ENCODE measurements around the gene ALKAL2. TPM values are rescaled to one million over a fixed set of nuclear protein-coding genes. Genes with fewer than 3 reads are reported as not detected.

The ALKAL2 gene
- total RNA-seq, 1 donor from 2014 or later, result 3.0 TPM

GRCh38 chr2:278927-279320 is 9.0 kb downstream of the ALKAL2 start:
- ATAC-seq (no peak), DNase-seq (ENCODE audit: low spot score) (no peak)
- intact Hi-C loops (cut with DNase I), result no loop called here

- intact Hi-C loops (cut with DNase I), result no loop called here
- ATAC-seq, result no peak
These were observed 9.5 kb downstream of the ALKAL2 start for GRCh38 chr2:278312-278926.

GRCh38 chr2:275466-275865 is 12.4 kb downstream of the ALKAL2 start:
- no peak for DNase-seq (ENCODE audit: low spot score)
- no peak for ATAC-seq
- intact Hi-C loops (cut with DNase I), result no loop called here

More at GRCh38 chr2:278312-278926, 9.5 kb downstream of the ALKAL2 start:
- DNase-seq (ENCODE audit: low spot score), result no peak

GRCh38 chr2:274503-274902 is 13.4 kb downstream of the ALKAL2 start:
- DNase-seq (ENCODE audit: low spot score) (no peak), ATAC-seq (no peak)
- intact Hi-C loops (cut with DNase I), result no loop called here

- no peak for DNase-seq (ENCODE audit: low spot score)
- no peak for ATAC-seq
- intact Hi-C loops (cut with DNase I), result no loop called here
These were observed 14.6 kb downstream of the ALKAL2 start for GRCh38 chr2:273333-273732.

GRCh38 chr2:271917-272316 is 16.0 kb downstream of the ALKAL2 start:
- DNase-seq (ENCODE audit: low spot score), result no peak
- ATAC-seq, result no peak
- intact Hi-C loops (cut with DNase I), result no loop called here

GRCh38 chr2:270861-271260 is 17.0 kb downstream of the ALKAL2 start:
- ATAC-seq, result no peak
- DNase-seq (ENCODE audit: low spot score), result no peak
- intact Hi-C loops (cut with DNase I), result no loop called here

- intact Hi-C loops (cut with DNase I), result no loop called here
- DNase-seq (ENCODE audit: low spot score) (no peak), ATAC-seq (no peak)
These were observed 18.4 kb downstream of the ALKAL2 start for GRCh38 chr2:269356-270030.

GRCh38 chr2:268323-268722 is 19.6 kb downstream of the ALKAL2 start:
- no peak for DNase-seq (ENCODE audit: low spot score)
- ATAC-seq, result no peak
- intact Hi-C loops (cut with DNase I), result no loop called here

- ATAC-seq, result peak; percentile 98
- intact Hi-C loops (cut with DNase I), result no loop called here
- peak; percentile 95 for DNase-seq (ENCODE audit: low spot score)
These were observed 23.1 kb downstream of the ALKAL2 start, which contains the start of gene ACP1 for GRCh38 chr2:264493-265468. Gene ACP1 (plus strand): TSS chr2:264947. CDS start chr2:264965, 18 bp downstream.

- ATAC-seq (peak; percentile 56), DNase-seq (ENCODE audit: low spot score) (peak; percentile 69)
- intact Hi-C loops (cut with DNase I), result no loop called here
These were observed 24.0 kb downstream of the ALKAL2 start, which contains the start of gene SH3YL1 for GRCh38 chr2:263774-264492. Gene SH3YL1 (minus strand): TSS chr2:264032. CDS start chr2:263984, 48 bp downstream.

GRCh38 chr2:263022-263738 is 24.7 kb downstream of the ALKAL2 start:
- DNase-seq (ENCODE audit: low spot score), result no peak
- ATAC-seq, result no peak
- intact Hi-C loops (cut with DNase I), result no loop called here

GRCh38 chr2:262117-262516 is 25.8 kb downstream of the ALKAL2 start:
- intact Hi-C loops (cut with DNase I), result no loop called here
- ATAC-seq (no peak), DNase-seq (ENCODE audit: low spot score) (no peak)

GRCh38 chr2:260507-261161 is 27.3 kb downstream of the ALKAL2 start:
- ATAC-seq, result no peak
- intact Hi-C loops (cut with DNase I), result no loop called here
- no peak for DNase-seq (ENCODE audit: low spot score)

- intact Hi-C loops (cut with DNase I), result no loop called here
- ATAC-seq (no peak), DNase-seq (ENCODE audit: low spot score) (no peak)
These were observed 28.0 kb downstream of the ALKAL2 start for GRCh38 chr2:259789-260331.

GRCh38 chr2:258933-259332 is 29.0 kb downstream of the ALKAL2 start:
- ATAC-seq, result no peak
- DNase-seq (ENCODE audit: low spot score), result no peak
- intact Hi-C loops (cut with DNase I), result no loop called here

GRCh38 chr2:257842-258241 is 30.0 kb downstream of the ALKAL2 start:
- ATAC-seq (no peak), DNase-seq (ENCODE audit: low spot score) (no peak)
- intact Hi-C loops (cut with DNase I), result no loop called here

GRCh38 chr2:257429-257828 is 30.5 kb downstream of the ALKAL2 start:
- DNase-seq (ENCODE audit: low spot score), result no peak
- no peak for ATAC-seq
- intact Hi-C loops (cut with DNase I), result no loop called here
